Epithelial cell of umbilical artery (primary cell): ENCODE measurements around the gene KLRC2. TPM values are rescaled to one million over a fixed set of nuclear protein-coding genes. Genes with fewer than 3 reads are reported as not detected.

Experiments used
- total RNA-seq: library from RNA; depleted of rRNA; stranded (reverse); fragments of >200 nt; gene quantifications from 2 replicates; pipeline ENCODE4 v1.2.3, GENCODE V29; 2014

KLRC2 gene
- total RNA-seq: not detected in 2 replicates

DNA sequence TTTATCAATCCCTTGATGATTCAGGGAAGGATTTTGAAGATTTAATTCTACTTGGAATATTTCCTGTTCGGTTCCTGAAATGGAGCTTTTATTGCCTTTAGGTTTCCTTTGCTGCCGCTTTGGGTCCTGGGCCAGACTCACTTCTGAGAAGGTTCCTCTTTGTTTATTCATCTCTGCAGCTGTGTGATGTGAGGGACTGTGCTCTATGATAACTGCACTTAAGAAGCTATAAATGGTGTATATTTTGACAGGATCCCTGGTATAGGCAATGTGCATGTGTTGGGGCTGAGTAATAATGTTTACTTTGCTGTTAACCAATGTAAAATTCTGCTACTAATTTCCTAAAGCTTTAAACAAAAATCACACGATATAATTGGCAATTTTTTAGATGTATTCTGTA, at the start of gene KLRC2:
Gene KLRC2 (minus strand): TSS at position 195 of the 400 bp plus-strand sequence. CDS start 24 bp downstream, at position 171.

DNA sequence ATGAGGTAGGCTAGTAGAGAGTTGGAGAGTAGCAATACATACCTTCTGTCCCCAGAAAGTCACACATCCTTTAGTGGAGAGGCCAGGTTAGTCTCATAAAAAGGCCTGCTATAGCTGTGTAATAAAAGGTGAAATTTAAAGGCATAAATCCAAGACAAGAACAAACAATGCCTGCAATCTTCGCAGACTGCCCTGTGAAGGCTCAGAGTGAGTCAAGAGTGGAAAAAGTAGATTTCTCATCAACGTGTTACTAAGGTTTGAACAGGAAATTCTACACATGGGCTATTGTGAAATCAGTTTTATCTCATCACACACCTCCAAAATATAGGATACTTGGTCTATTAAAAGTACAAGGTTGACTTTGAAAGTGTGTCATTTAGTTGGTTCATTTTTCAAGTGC, 17.3 kb upstream of the KLRC2 start, which contains the start of gene KLRC1:
Gene KLRC1 (minus strand): TSS at position 222 of the 400 bp plus-strand sequence. CDS start 2,221 bp downstream, outside the sequence.

DNA sequence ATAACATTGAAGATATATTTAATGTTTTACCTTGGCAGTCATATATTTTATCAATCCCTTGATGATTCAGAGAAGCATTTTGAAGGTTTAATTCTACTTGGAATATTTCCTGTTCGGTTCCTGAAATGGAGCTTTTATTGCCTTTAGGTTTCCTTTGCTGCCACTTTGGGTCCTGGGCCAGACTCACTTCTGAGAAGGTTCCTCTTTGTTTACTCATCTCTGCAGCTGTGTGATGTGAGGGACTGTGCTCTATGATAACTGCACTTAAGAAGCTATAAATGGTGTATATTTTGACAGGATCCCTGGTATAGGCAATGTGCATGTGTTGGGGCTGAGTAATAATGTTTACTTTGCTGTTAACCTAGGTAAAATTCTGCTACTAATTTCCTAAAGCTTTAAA, 15.5 kb downstream of the KLRC2 start, which contains the start of gene KLRC3:
Gene KLRC3 (minus strand): TSS at position 262 of the 400 bp plus-strand sequence. CDS start 45 bp downstream, at position 217.

DNA sequence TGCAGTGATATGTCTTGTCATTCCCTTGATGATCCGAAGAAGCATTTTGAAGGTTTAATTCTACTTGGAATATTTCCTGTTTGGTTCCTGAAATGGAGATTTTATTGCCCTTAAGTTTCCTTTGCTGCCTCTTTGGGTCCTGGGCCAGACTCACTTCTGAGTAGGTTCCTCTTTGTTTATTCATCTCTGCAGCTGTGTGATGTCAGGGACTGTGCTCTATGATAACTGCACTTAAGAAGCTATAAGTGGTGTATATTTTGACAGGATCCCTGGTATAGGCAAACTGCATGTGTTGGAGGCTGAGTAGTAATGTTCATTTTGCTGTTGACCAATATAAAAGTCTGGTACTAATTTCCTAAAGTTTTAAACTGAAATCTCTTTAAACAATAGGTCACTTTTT, 26.4 kb downstream of the KLRC2 start, which contains the start of gene KLRC4:
Gene KLRC4 (minus strand): TSS at position 366 of the 400 bp plus-strand sequence. CDS start 182 bp downstream, at position 184.

DNA sequence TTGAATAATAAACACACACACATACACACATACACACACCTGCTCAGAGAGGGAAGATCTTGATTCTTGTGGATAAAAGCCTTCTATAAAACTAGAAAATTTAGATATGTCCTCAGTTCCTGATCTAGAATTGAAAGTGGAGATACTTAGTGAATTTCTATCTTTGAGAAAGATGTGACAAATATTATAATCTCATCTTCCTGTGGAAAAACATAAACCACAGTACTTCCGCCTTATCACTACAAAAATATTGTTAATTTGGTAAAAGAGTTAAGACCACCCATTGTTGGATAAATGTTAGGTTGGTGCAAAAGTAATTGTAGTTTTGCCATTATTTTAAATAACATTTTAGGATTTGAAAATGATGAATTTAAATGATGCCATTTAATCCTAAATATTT, 45.9 kb downstream of the KLRC2 start, which contains the start of gene KLRK1:
Gene KLRK1 (minus strand): TSS at position 138 of the 400 bp plus-strand sequence. CDS start 1,231 bp downstream, outside the sequence.

Other genes starting within 250 kb of the KLRC2 start
- gene GABARAPL1, start 223.1 kb downstream of the KLRC2 start, total RNA-seq: 38.8 and 46.4 TPM in 2 replicates
- gene KLRD1, start 128.1 kb downstream of the KLRC2 start, total RNA-seq: under 0.01 and 0.30 TPM in 2 replicates
- not detected in 2 replicates for gene KLRK1, start 46.0 kb downstream of the KLRC2 start, total RNA-seq
- not detected in 2 replicates for gene KLRC4, start 26.3 kb downstream of the KLRC2 start, total RNA-seq
- gene KLRC3, start 15.4 kb downstream of the KLRC2 start, total RNA-seq: not detected in 2 replicates
- gene KLRC1, start 17.4 kb upstream of the KLRC2 start, total RNA-seq: not detected in 2 replicates
- 1.3 and 1.5 TPM in 2 replicates for gene EIF2S3B, start 69.9 kb upstream of the KLRC2 start, total RNA-seq
- gene MAGOHB, start 177.6 kb upstream of the KLRC2 start, total RNA-seq: 16.2 and 21.4 TPM in 2 replicates
- 5.0 and 14.3 TPM in 2 replicates for gene STYK1, start 238.0 kb upstream of the KLRC2 start, total RNA-seq